Tibial artery (tissue), 4 donors: ENCODE results near the gene UBXN10.

Source experiments
- DNase-seq, 2 donors: peaks; one replicate each; pipeline ENCODE4 v3.0.0-alpha.2; 2019
- H3K27ac ChIP-seq, 2 donors: fragments of 200-600 bp; sonication (generic) in 1 of 2; 1 replicate in 1 of 2; 2 replicates in 1 of 2; pipeline ENCODE4 v1.5.1; 2018 to 2019; ENCODE audit warnings: mild to moderate bottlenecking in 1 of 2
- H3K27me3 ChIP-seq, 2 donors: fragments of 200-600 bp; sonication (generic) in 1 of 2; one replicate each; pipeline versions ENCODE4 v1.5.1 to v1.6.0; 2016 to 2019
- H3K36me3 ChIP-seq, 3 donors: fragments of 200-600 bp; sonication (generic) in 2 of 3; one replicate each; pipeline ENCODE4 v1.5.1; 2016 to 2019; ENCODE audit warnings: mild to moderate bottlenecking in 2 of 3
- H3K4me1 ChIP-seq, 4 donors: fragments of 200-600 bp; sonication (generic) in 2 of 4; 1 replicate in 3 of 4; 2 replicates in 1 of 4; pipeline ENCODE4 v1.5.1; 2016 to 2019
- H3K4me3 ChIP-seq, 2 donors: fragments of 200-600 bp; sonication (generic) in 1 of 2; 1 replicate in 1 of 2; 2 replicates in 1 of 2; pipeline ENCODE4 v1.5.1; 2018 to 2019; ENCODE audit warnings: mild to moderate bottlenecking in 2 of 2
- H3K9me3 ChIP-seq, 3 donors: fragments of 200-600 bp; sonication (generic) in 1 of 3; one replicate each; pipeline ENCODE4 v1.5.1; 2016 to 2019
- CTCF ChIP-seq, 2 experiments: fragments of 200-600 bp in 1 of 2; fragments of 450-650 bp in 1 of 2; IDR thresholded peaks; one replicate each; pipeline ENCODE4 v1.5.1; 2017 to 2019; ENCODE audit warnings: antibody characterized with exemption in 2 of 2, mild to moderate bottlenecking in 1 of 2, moderate library complexity in 1 of 2
- intact Hi-C: fragments of 100-400 bp; cut with DNase I; formaldehyde crosslinking; loops from one replicate; pipeline ENCODE4 v1.15.0; 2023; ENCODE audit warnings: low total_unique reads

UBXN10 gene

GRCh38 chr1:20185834-20186782 is at the start of gene UBXN10, which contains the start of gene PLA2G2C:
Gene UBXN10, plus strand, starts transcription at chr1:20186096. Its CDS starts 4,466 bp downstream, at chr1:20190562.
Gene PLA2G2C, minus strand, starts transcription at chr1:20186518. Its CDS starts 9,155 bp downstream, at chr1:20177363.
- no peak for DNase-seq
- Histone ChIP-seq H3K27ac (no peak within 1 kb of the TSS), H3K9me3 (no peaks in the 10 kb centered on the region), H3K27me3 (peaks cover 0 to 83% of the 10 kb centered on the region in 2 donors), H3K4me1 (peaks cover 0 to 16% (median 6%) of the 10 kb centered on the region in 4 donors), H3K4me3 (peak within 1 kb of the TSS in 1 of 2 donors; percentile 38), H3K36me3 (no peaks in the 10 kb centered on the region)
- intact Hi-C loops = no loop called here
- no peak for TF ChIP-seq CTCF (IDR thresholded peaks at IDR 0.05)

- intact Hi-C loops = no loop called here
These were observed 49.6 kb upstream of the UBXN10 start for GRCh38 chr1:20136249-20136648.

GRCh38 chr1:20137055-20137454 is 48.8 kb upstream of the UBXN10 start:
- H3K4me3 ChIP-seq = no peak overlapping the region
- peaks cover 0 to 18% of the 10 kb centered on the region in 2 donors for H3K27me3 ChIP-seq
- H3K4me1 ChIP-seq = no peaks in the 10 kb centered on the region
- DNase-seq = peak in 1 of 2 donors; percentile 15
- no peak for TF ChIP-seq CTCF (IDR thresholded peaks at IDR 0.05)
- no peaks in the 10 kb centered on the region for H3K36me3 ChIP-seq
- no peaks in the 10 kb centered on the region for H3K9me3 ChIP-seq
- intact Hi-C loops = no loop called here
- H3K27ac ChIP-seq = no peak overlapping the region

More at GRCh38 chr1:20136249-20136648, 49.6 kb upstream of the UBXN10 start:
- no peaks in the 10 kb centered on the region for H3K36me3 ChIP-seq
- H3K27me3 ChIP-seq = peaks cover 0 to 11% of the 10 kb centered on the region in 2 donors
- no peak overlapping the region for H3K27ac ChIP-seq
- H3K4me1 ChIP-seq = no peaks in the 10 kb centered on the region
- H3K4me3 ChIP-seq = no peak overlapping the region
- DNase-seq = peak in 1 of 2 donors; percentile 3
- H3K9me3 ChIP-seq = no peaks in the 10 kb centered on the region
- no peak for TF ChIP-seq CTCF (IDR thresholded peaks at IDR 0.05)

GRCh38 chr1:20137604-20138003 is 48.3 kb upstream of the UBXN10 start:
- no peak for TF ChIP-seq CTCF (IDR thresholded peaks at IDR 0.05)
- peak in 1 of 2 donors; percentile 13 for DNase-seq
- Histone ChIP-seq H3K4me1 (no peaks in the 10 kb centered on the region), H3K27ac (no peak overlapping the region), H3K4me3 (no peak overlapping the region), H3K27me3 (peaks cover 0 to 20% of the 10 kb centered on the region in 2 donors), H3K36me3 (no peaks in the 10 kb centered on the region), H3K9me3 (no peaks in the 10 kb centered on the region)
- intact Hi-C loops = no loop called here

- peaks cover 0 to 22% of the 10 kb centered on the region in 2 donors for H3K27me3 ChIP-seq
- DNase-seq = peak in 1 of 2 donors; percentile 28
- no peaks in the 10 kb centered on the region for H3K9me3 ChIP-seq
- no peak overlapping the region for H3K4me3 ChIP-seq
- no peak overlapping the region for H3K27ac ChIP-seq
- H3K4me1 ChIP-seq = no peaks in the 10 kb centered on the region
- no peaks in the 10 kb centered on the region for H3K36me3 ChIP-seq
- intact Hi-C loops = no loop called here
- no peak for TF ChIP-seq CTCF (IDR thresholded peaks at IDR 0.05)
These were observed 47.5 kb upstream of the UBXN10 start for GRCh38 chr1:20138346-20138745.
